Brain microvascular endothelial cell (primary cell): ENCODE measurements around the gene NMU.

Source experiments
- DNase-seq: peaks from one replicate; pipeline ENCODE4 v3.0.0-alpha.2; 2020
- H3K27ac ChIP-seq: fragments of 250-450 bp; sonication (Bioruptor Pico); 2 replicates; pipeline ENCODE4 v1.5.1; 2020; ENCODE audit warnings: mild to moderate bottlenecking, moderate library complexity
- H3K27me3 ChIP-seq: fragments of 250-450 bp; sonication (Bioruptor Pico); replicated peaks from 2 replicates; pipeline ENCODE4 v1.5.1; 2020; ENCODE audit warnings: mild to moderate bottlenecking
- H3K36me3 ChIP-seq: fragments of 250-450 bp; sonication (Bioruptor Pico); replicated peaks from 2 replicates; pipeline ENCODE4 v1.5.1; 2020; ENCODE audit warnings: mild to moderate bottlenecking
- H3K4me3 ChIP-seq: 2 replicates; pipeline ENCODE4 v1.5.1; 2011; ENCODE audit warnings: low read depth, mild to moderate bottlenecking, control low read depth, low read length, moderate library complexity
- in situ Hi-C: cut with HindIII; loops from 2 replicates; pipeline ENCODE4 v1.10.0; 2017; ENCODE audit warnings: low sequenced_read_pairs, low pct_ligation_motif_present
- TF ChIP-seq, protein P1 (sequence below): IDR thresholded peaks from 2 replicates; pipeline ENCODE4 v1.5.1; 2011; ENCODE audit warnings: low read depth, mild to moderate bottlenecking, moderate library complexity, low read length, control low read depth, inconsistent platforms; ENCODE audit errors: missing control alignments

Gene NMU

DNA sequence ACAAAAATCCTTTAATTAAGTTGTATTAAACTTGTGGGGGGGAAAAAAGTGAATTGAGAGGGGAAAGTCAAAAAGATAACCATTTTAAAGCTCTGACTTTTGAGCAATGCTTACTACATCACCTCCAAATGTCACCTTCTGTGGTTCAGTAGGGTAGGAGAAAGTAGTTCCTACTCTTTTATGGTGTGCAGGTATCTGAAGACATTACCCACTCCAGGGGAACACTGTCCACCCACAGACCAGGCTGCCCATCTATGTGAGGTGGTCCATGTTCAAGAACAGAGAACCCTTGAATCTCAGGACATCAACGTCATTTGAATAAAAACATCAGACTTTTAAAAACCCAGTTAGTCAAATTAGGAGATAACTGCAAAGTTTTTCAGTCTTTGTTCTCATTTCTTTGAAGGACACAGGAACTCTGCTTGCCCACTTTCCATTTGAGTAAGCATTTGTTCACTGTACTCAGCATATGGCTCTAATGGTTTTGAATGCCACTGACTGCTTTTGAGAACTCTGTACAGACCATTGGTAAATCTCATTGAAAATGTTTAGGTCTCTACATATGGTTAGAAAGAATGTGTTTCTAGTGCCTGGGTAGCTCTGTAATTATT is 18.4 kb downstream of the NMU start:
- no peaks in the 10 kb centered on the region for H3K36me3 ChIP-seq
- H3K27me3 ChIP-seq, result no peaks in the 10 kb centered on the region
- H3K27ac ChIP-seq, result no peak overlapping the region
- H3K4me3 ChIP-seq, result no peak overlapping the region
- in situ Hi-C loops, result no loop called here
- DNase-seq, result no peak
- TF ChIP-seq, protein P1, sequence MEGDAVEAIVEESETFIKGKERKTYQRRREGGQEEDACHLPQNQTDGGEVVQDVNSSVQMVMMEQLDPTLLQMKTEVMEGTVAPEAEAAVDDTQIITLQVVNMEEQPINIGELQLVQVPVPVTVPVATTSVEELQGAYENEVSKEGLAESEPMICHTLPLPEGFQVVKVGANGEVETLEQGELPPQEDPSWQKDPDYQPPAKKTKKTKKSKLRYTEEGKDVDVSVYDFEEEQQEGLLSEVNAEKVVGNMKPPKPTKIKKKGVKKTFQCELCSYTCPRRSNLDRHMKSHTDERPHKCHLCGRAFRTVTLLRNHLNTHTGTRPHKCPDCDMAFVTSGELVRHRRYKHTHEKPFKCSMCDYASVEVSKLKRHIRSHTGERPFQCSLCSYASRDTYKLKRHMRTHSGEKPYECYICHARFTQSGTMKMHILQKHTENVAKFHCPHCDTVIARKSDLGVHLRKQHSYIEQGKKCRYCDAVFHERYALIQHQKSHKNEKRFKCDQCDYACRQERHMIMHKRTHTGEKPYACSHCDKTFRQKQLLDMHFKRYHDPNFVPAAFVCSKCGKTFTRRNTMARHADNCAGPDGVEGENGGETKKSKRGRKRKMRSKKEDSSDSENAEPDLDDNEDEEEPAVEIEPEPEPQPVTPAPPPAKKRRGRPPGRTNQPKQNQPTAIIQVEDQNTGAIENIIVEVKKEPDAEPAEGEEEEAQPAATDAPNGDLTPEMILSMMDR, result no peak

DNA sequence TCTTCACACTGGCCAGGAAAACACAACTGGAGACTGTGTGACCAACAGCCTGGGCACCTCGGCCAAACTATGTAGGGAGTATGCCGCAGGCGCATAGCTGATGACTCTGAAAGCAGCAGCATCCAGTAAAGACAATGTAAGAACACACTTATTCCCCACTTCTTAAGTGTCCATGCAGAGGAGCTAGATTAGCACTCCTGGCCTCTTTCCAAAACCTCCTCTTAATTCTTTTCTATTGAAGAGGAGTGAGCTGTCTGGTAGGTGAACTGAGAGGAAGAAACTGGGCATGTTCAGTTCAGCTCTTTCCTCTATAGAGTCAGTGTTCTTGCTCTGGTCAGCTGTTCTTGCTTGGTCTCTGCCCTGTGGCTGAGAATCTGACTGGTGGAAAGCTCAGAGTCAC is 21.1 kb downstream of the NMU start:
- Histone ChIP-seq H3K27me3 (no peaks in the 10 kb centered on the region), H3K27ac (no peak overlapping the region), H3K4me3 (no peak overlapping the region), H3K36me3 (no peaks in the 10 kb centered on the region)
- no peak for DNase-seq
- TF ChIP-seq, protein P1, result no peak
- in situ Hi-C loops, result no loop called here

DNA sequence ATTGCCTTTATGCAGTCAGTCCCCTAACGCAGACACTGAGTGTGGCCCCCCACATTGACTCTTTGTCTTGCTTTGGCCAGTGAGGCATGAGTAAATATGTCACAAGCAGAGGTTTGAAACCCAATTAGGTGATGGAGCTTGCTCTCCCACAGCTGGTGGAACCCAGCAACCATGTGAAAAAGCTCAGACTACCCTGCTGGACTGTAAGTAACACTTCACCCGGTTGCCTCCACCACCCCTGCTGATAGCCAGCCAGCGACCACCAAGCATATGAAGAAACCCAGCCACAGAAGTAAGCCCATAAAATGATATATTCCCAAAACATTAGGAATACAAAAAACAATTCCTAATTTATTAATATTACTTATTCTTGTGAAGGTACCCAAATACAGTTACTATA is 22.5 kb downstream of the NMU start:
- Histone ChIP-seq H3K27me3 (no peaks in the 10 kb centered on the region), H3K36me3 (no peaks in the 10 kb centered on the region), H3K4me3 (no peak overlapping the region), H3K27ac (no peak overlapping the region)
- TF ChIP-seq, protein P1, result no peak
- in situ Hi-C loops, result no loop called here
- DNase-seq, result no peak

DNA sequence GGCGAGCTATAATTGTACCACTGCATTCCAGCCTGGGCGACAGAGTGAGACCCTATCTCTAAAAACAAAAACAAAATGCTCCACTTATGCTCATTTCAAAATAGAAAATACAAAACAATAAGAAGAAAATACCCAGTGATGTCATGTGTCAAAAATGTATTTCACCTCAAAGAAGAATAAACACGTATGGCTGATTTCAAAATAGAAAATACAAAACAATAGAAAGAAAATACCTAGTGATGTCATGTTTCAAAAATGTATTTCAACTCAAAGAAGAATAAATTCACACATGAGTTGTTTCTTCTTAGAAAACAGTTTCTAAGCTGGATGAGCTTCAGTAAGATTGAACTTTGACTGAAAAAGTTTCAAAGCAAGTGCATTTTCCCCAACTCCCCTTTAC is 23.8 kb downstream of the NMU start:
- Histone ChIP-seq H3K36me3 (no peaks in the 10 kb centered on the region), H3K4me3 (no peak overlapping the region), H3K27me3 (no peaks in the 10 kb centered on the region), H3K27ac (no peak overlapping the region)
- TF ChIP-seq, protein P1, result no peak
- DNase-seq, result no peak
- in situ Hi-C loops, result no loop called here

DNA sequence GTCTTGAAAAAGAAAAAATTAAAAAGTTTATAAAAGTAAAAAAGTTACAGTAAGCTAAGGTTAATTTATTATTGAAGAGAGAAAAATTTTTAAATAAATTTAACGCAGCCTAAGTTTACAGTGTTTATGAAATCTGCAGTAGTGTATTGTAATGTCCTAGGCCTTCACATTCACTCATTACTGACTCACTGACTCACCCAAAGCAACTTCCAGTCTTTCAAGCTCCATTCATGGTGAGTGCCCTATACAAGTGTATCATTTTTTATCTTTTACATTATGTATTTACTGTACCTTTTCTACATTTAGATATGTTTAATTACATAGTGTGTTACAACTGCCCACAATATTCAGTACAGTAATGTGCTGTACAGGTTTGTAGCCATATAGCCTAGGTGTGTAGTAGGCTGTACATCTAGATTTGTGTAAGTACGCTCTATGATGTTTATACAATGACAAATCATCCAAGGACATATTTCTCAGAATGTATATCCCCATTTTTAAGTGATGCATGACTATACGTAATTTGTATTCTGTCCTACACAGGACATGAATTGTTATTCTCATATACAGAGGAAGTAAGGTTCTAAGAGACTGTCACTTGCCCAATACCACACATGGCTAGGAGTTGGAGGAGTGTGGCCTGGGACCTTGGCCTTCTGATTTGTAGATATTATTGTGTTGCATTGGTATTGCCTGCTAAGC is 24.6 kb downstream of the NMU start:
- Histone ChIP-seq H3K4me3 (no peak overlapping the region), H3K27ac (no peak overlapping the region), H3K27me3 (no peaks in the 10 kb centered on the region), H3K36me3 (no peaks in the 10 kb centered on the region)
- in situ Hi-C loops, result no loop called here
- no peak for DNase-seq
- TF ChIP-seq, protein P1, result no peak
